C4-2B (cell line): ENCODE measurements around the gene C4B.

Source experiments
- ZFX ChIP-seq: fragments of 450-650 bp; IDR thresholded peaks from 2 replicates; pipeline ENCODE4 v1.6.1; 2017
- TF ChIP-seq, protein P1 (sequence below): fragments of 450-650 bp; conservative IDR thresholded peaks from 2 replicates; pipeline ENCODE4 v1.5.1; 2017; ENCODE audit warnings: mild to moderate bottlenecking

DNA sequence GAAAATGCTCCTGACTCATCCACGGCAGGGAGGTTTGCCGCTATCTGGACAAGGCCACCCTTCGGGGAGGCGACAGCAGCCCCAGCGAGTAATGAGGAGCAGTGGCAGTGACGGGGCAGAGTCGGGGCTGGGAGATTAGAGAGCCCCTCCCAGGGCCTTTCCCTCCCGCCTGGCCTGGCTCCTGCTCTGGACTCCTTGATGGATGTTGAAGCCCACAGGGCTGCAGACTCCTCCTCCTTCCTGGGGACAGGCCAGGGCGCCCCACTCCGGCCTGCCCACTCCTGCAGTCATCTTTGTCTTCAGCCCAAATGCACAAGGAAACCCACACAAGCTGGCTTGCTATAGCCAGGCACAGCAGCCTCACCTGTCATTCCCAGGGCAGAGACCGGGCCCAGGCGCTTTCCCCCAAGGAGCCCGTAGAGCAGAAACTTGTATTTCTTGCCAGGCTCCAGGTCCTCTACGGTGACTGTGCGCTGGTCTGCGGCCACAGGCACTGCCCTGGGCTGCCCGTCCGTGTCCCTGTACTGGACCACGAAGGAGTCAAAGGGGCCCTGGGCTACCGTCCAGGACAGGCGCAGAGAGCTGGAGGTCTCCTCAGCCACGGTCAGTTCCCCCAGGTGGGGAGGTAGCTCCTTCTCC lies 31.3 kb downstream of the C4B start:
- TF ChIP-seq, protein P1, sequence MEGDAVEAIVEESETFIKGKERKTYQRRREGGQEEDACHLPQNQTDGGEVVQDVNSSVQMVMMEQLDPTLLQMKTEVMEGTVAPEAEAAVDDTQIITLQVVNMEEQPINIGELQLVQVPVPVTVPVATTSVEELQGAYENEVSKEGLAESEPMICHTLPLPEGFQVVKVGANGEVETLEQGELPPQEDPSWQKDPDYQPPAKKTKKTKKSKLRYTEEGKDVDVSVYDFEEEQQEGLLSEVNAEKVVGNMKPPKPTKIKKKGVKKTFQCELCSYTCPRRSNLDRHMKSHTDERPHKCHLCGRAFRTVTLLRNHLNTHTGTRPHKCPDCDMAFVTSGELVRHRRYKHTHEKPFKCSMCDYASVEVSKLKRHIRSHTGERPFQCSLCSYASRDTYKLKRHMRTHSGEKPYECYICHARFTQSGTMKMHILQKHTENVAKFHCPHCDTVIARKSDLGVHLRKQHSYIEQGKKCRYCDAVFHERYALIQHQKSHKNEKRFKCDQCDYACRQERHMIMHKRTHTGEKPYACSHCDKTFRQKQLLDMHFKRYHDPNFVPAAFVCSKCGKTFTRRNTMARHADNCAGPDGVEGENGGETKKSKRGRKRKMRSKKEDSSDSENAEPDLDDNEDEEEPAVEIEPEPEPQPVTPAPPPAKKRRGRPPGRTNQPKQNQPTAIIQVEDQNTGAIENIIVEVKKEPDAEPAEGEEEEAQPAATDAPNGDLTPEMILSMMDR, result no peak
- no peak for TF ChIP-seq ZFX
